Measurements from ENCODE around the gene RAD51AP1. TPM values are rescaled to one million over a fixed set of nuclear protein-coding genes. Genes with fewer than 3 reads are reported as not detected.
"Not testable (repeated sequence)": the region's sequence is repeated elsewhere in the genome, so short reads cannot be mapped to it uniquely, and the experiment has no call there.

Gene RAD51AP1
- total and polyA plus RNA-seq, 4 donors, result 2.1 to 6.9 (median 3.5) TPM

- no peak for DNase-seq
- peaks cover 0 to 2% (median 0%) of the 10 kb centered on the region in 5 donors for H3K4me1 ChIP-seq (ENCODE audit: control insufficient read depth in 5 of 5, insufficient read depth in 5 of 5, low read length in 5 of 5)
- H3K9ac ChIP-seq (ENCODE audit: insufficient read depth in 1 of 2, low read length in 2 of 2), result no peak overlapping the region
- no peak overlapping the region for H3K27ac ChIP-seq (ENCODE audit: low read depth in 1 of 2, low read length in 1 of 2)
- H3K36me3 ChIP-seq (ENCODE audit: control insufficient read depth in 4 of 4, insufficient read depth in 4 of 4, low read length in 4 of 4), result peaks cover 4 to 17% (median 13%) of the 10 kb centered on the region in 4 donors
- H3K4me3 ChIP-seq, result no peak overlapping the region
- H3K27me3 ChIP-seq (ENCODE audit: control insufficient read depth in 3 of 3, insufficient read depth in 3 of 3, low read length in 2 of 3), result no peaks in the 10 kb centered on the region
- no peaks in the 10 kb centered on the region for H3K9me3 ChIP-seq (ENCODE audit: control insufficient read depth in 4 of 4, insufficient read depth in 3 of 4, low read length in 3 of 4)
- no peak for TF ChIP-seq CTCF (IDR thresholded peaks at IDR 0.05; ENCODE audit: control extremely low read depth, extremely low read depth)
- ATAC-seq (ENCODE audit: insufficient read depth, low FRiP score), result no peak
- 74 to 82% methylated on average over 3 of the region's 3 CpGs for whole genome bisulfite sequencing, 2 donors
Observed at GRCh38 chr12:4506430-4506829, 32.3 kb upstream of the RAD51AP1 start.

- H3K4me1 ChIP-seq (ENCODE audit: control insufficient read depth in 5 of 5, insufficient read depth in 5 of 5, low read length in 5 of 5), result peaks cover 0 to 2% (median 0%) of the 10 kb centered on the region in 5 donors
- WGBS, 2 donors, result 49 to 72% methylated on average over 5 of the region's 5 CpGs
- no peaks in the 10 kb centered on the region for H3K9me3 ChIP-seq (ENCODE audit: control insufficient read depth in 4 of 4, insufficient read depth in 3 of 4, low read length in 3 of 4)
- DNase-seq, result no peak
- H3K9ac ChIP-seq (ENCODE audit: insufficient read depth in 1 of 2, low read length in 2 of 2), result no peak overlapping the region
- no peak for ATAC-seq (ENCODE audit: insufficient read depth, low FRiP score)
- H3K4me3 ChIP-seq, result no peak overlapping the region
- peaks cover 4 to 16% (median 11%) of the 10 kb centered on the region in 4 donors for H3K36me3 ChIP-seq (ENCODE audit: control insufficient read depth in 4 of 4, insufficient read depth in 4 of 4, low read length in 4 of 4)
- no peak for TF ChIP-seq CTCF (IDR thresholded peaks at IDR 0.05; ENCODE audit: control extremely low read depth, extremely low read depth)
- H3K27ac ChIP-seq (ENCODE audit: low read depth in 1 of 2, low read length in 1 of 2), result no peak overlapping the region
- H3K27me3 ChIP-seq (ENCODE audit: control insufficient read depth in 3 of 3, insufficient read depth in 3 of 3, low read length in 2 of 3), result no peaks in the 10 kb centered on the region
Observed at GRCh38 chr12:4506870-4507269, 31.8 kb upstream of the RAD51AP1 start.

GRCh38 chr12:4508503-4508902, 30.2 kb upstream of the RAD51AP1 start:
- H3K27me3 ChIP-seq (ENCODE audit: control insufficient read depth in 3 of 3, insufficient read depth in 3 of 3, low read length in 2 of 3); H3K9me3 ChIP-seq (ENCODE audit: control insufficient read depth in 4 of 4, insufficient read depth in 3 of 4, low read length in 3 of 4); H3K4me1 ChIP-seq (ENCODE audit: control insufficient read depth in 5 of 5, insufficient read depth in 5 of 5, low read length in 5 of 5); ATAC-seq (ENCODE audit: insufficient read depth, low FRiP score); DNase-seq; H3K9ac ChIP-seq (ENCODE audit: insufficient read depth in 1 of 2, low read length in 2 of 2); H3K27ac ChIP-seq (ENCODE audit: low read depth in 1 of 2, low read length in 1 of 2); H3K4me3 ChIP-seq: not testable (repeated sequence)
- peaks cover 4 to 14% (median 6%) of the 10 kb centered on the region in 4 donors for H3K36me3 ChIP-seq (ENCODE audit: control insufficient read depth in 4 of 4, insufficient read depth in 4 of 4, low read length in 4 of 4)
- 91 to 97% methylated on average over 4 of the region's 4 CpGs for WGBS, 2 donors

GRCh38 chr12:4509269-4509668, 29.4 kb upstream of the RAD51AP1 start:
- not testable (repeated sequence) for H3K9me3 ChIP-seq (ENCODE audit: control insufficient read depth in 4 of 4, insufficient read depth in 3 of 4, low read length in 3 of 4); DNase-seq; H3K4me1 ChIP-seq (ENCODE audit: control insufficient read depth in 5 of 5, insufficient read depth in 5 of 5, low read length in 5 of 5); H3K9ac ChIP-seq (ENCODE audit: insufficient read depth in 1 of 2, low read length in 2 of 2); H3K27me3 ChIP-seq (ENCODE audit: control insufficient read depth in 3 of 3, insufficient read depth in 3 of 3, low read length in 2 of 3); H3K36me3 ChIP-seq (ENCODE audit: control insufficient read depth in 4 of 4, insufficient read depth in 4 of 4, low read length in 4 of 4); H3K27ac ChIP-seq (ENCODE audit: low read depth in 1 of 2, low read length in 1 of 2); H3K4me3 ChIP-seq; ATAC-seq (ENCODE audit: insufficient read depth, low FRiP score)
- 56 to 86% methylated on average over 6 to 12 of the region's 12 CpGs for WGBS, 2 donors

All from lung (tissue), 12 donors.